Astrocyte (in vitro differentiated cells and primary cell): ENCODE data around the gene GALNT17.

ENCODE experiments used
- CTCF ChIP-seq: IDR thresholded peaks from 2 replicates; pipeline ENCODE4 v1.5.1; 2011; ENCODE audit warnings: low read depth, mild to moderate bottlenecking, inconsistent platforms, low read length, moderate library complexity; ENCODE audit not compliant: insufficient read depth
- EZH2 ChIP-seq: IDR thresholded peaks from 2 replicates; pipeline ENCODE4 v1.6.1; 2012; ENCODE audit warnings: mild to moderate bottlenecking, low read length, inconsistent platforms; ENCODE audit not compliant: insufficient read depth

DNA sequence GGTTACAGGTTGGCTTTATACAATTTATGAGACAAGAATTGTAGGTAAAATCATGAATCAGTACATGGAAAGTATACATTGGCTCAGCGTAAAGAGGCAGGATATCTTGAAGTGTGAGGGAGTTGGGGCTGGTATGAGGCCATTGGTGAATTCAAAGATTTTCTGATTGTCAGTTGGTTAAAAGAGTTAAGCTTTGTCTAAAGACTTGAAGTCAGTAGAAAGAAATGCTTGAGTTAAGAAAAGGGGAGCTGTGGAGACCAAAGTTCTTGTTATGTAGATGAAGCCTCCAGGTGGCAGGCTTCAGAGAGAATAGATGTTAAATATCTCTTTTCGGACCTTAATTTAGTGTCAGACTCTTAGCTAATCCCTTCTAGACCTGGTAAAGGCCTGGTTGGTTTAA is 341.0 kb downstream of the GALNT17 start:
- TF ChIP-seq CTCF = no peak
- TF ChIP-seq EZH2 = no peak
